Transverse colon (tissue), 4 donors: ENCODE results near the gene RIMBP2. TPM values are rescaled to one million over a fixed set of nuclear protein-coding genes. Genes with fewer than 3 reads are reported as not detected.

ENCODE experiments used
- DNase-seq: peaks from one replicate; pipeline ENCODE4 v3.0.0-alpha.2; 2019
- H3K27ac ChIP-seq, 4 donors: fragments of 200-600 bp; sonication (generic); 2 replicates each; pipeline ENCODE4 v1.5.1; 2016 to 2018; ENCODE audit warnings: inconsistent platforms in 4 of 4
- H3K27me3 ChIP-seq: fragments of 200-600 bp; sonication (generic); 2 replicates; pipeline ENCODE4 v1.5.1; 2017; ENCODE audit warnings: inconsistent platforms
- H3K36me3 ChIP-seq, 4 donors: fragments of 200-600 bp; sonication (generic); 2 replicates each; pipeline ENCODE4 v1.5.1; 2017 to 2019; ENCODE audit warnings: inconsistent platforms in 4 of 4
- H3K4me1 ChIP-seq, 4 donors: fragments of 200-600 bp; sonication (generic); 2 replicates each; pipeline ENCODE4 v1.5.1; 2017 to 2020; ENCODE audit warnings: inconsistent platforms in 4 of 4
- H3K4me3 ChIP-seq, 4 donors: fragments of 200-600 bp; sonication (generic); 1 replicate in 1 of 4; 2 replicates in 3 of 4; pipeline versions ENCODE4 v1.5.1 to v1.6.1; 2017 to 2019; ENCODE audit warnings: inconsistent platforms in 4 of 4
- H3K9me3 ChIP-seq, 2 donors: fragments of 200-600 bp; sonication (generic); 2 replicates each; pipeline ENCODE4 v1.5.1; 2017 to 2019; ENCODE audit warnings: inconsistent platforms in 2 of 2
- CTCF ChIP-seq, 5 experiments: fragments of 200-600 bp in 3 of 5; fragments of 450-650 bp in 2 of 5; sonication (generic) in 3 of 5; IDR thresholded peaks; 1 replicate in 2 of 5; 2 replicates in 3 of 5; pipeline ENCODE4 v1.5.1; 2016 to 2017; ENCODE audit warnings: antibody characterized with exemption in 5 of 5, inconsistent platforms in 3 of 5, mild to moderate bottlenecking in 2 of 5, moderate library complexity in 1 of 5
- EP300 ChIP-seq: sonication (generic); formaldehyde crosslinking; IDR thresholded peaks from one replicate; pipeline ENCODE4 v1.6.1; 2017; ENCODE audit warnings: antibody characterized with exemption, low read depth
- POLR2A ChIP-seq: fragments of 450-650 bp; IDR thresholded peaks from one replicate; pipeline ENCODE4 v1.6.1; 2016; ENCODE audit warnings: antibody characterized with exemption, mild to moderate bottlenecking, moderate library complexity
- POLR2AphosphoS5 ChIP-seq, 3 donors: sonication (generic); formaldehyde crosslinking; IDR thresholded peaks; one replicate each; pipeline ENCODE4 v1.6.1; 2016; ENCODE audit warnings: antibody characterized with exemption in 3 of 3
- WGBS, 2 donors: methylation state at CpG; one replicate each; pipeline ENCODE4 v1.1.5; 2018; ENCODE audit warnings: low coverage in 1 of 2; 5-methylcytosine and 5-hydroxymethylcytosine counted together
- in situ Hi-C, 4 donors: fragments of 200-750 bp; cut with MboI; loops; one replicate each; pipeline versions ENCODE4 v1.15.0 to v1.15.1; 2017; ENCODE audit warnings: low sequenced_read_pairs in 3 of 4, low pct_ligation_motif_present in 1 of 4, low pct_unique_long_range_greater_than_20kb in 1 of 4
- intact Hi-C: fragments of 100-400 bp; cut with DNase I; formaldehyde crosslinking; loops from one replicate; pipeline ENCODE4 v1.15.1; 2023; ENCODE audit warnings: low total_unique reads
- total RNA-seq, 4 donors: library from RNA; depleted of rRNA; stranded (reverse); fragments of >200 nt; gene quantifications; one replicate each; pipeline ENCODE4 v1.1.0, GENCODE V29; 2016

Gene RIMBP2
- total RNA-seq, 4 donors from 2014 or later, result 2.9 to 17.3 (median 4.3) TPM

- Histone ChIP-seq H3K36me3 (no peaks in the 10 kb centered on the region), H3K27me3 (no peaks in the 10 kb centered on the region), H3K4me1 (no peaks in the 10 kb centered on the region), H3K9me3 (no peaks in the 10 kb centered on the region), H3K4me3 (no peak overlapping the region), H3K27ac (no peak overlapping the region)
- intact Hi-C loops, result no loop called here
- DNase-seq, result no peak
- in situ Hi-C loops, result no loop called here
- TF ChIP-seq CTCF (IDR thresholded peaks at IDR 0.05) (no peak), POLR2A (no peak), POLR2AphosphoS5 (IDR thresholded peaks at IDR 0.05) (no peak), EP300 (no peak)
Observed at GRCh38 chr12:130530429-130530828, 185.7 kb downstream of the RIMBP2 start.

- WGBS, 2 donors, result 60 to 78% methylated on average over 1 to 4 of the region's 4 CpGs
- Histone ChIP-seq H3K27me3 (no peaks in the 10 kb centered on the region), H3K9me3 (no peaks in the 10 kb centered on the region), H3K4me3 (no peak overlapping the region), H3K36me3 (no peaks in the 10 kb centered on the region), H3K4me1 (no peaks in the 10 kb centered on the region), H3K27ac (no peak overlapping the region)
- in situ Hi-C loops (no loop called here), intact Hi-C loops (no loop called here)
- DNase-seq, result no peak
- no peak for TF ChIP-seq CTCF (IDR thresholded peaks at IDR 0.05)
- no peak for TF ChIP-seq POLR2AphosphoS5 (IDR thresholded peaks at IDR 0.05)
- TF ChIP-seq EP300, result no peak
- TF ChIP-seq POLR2A, result no peak
Observed at GRCh38 chr12:130529781-130530180, 186.3 kb downstream of the RIMBP2 start.

GRCh38 chr12:130527239-130527638, 188.9 kb downstream of the RIMBP2 start:
- Histone ChIP-seq H3K36me3 (no peaks in the 10 kb centered on the region), H3K27ac (no peak overlapping the region), H3K9me3 (no peaks in the 10 kb centered on the region), H3K4me3 (no peak overlapping the region), H3K27me3 (no peaks in the 10 kb centered on the region), H3K4me1 (no peaks in the 10 kb centered on the region)
- intact Hi-C loops (no loop called here), in situ Hi-C loops (no loop called here)
- DNase-seq, result no peak
- WGBS, 2 donors, result 25 to 36% methylated on average over 2 of the region's 2 CpGs
- TF ChIP-seq EP300 (no peak), POLR2AphosphoS5 (IDR thresholded peaks at IDR 0.05) (no peak), CTCF (IDR thresholded peaks at IDR 0.05) (no peak), POLR2A (no peak)

- WGBS, 2 donors, result 8 to 11% methylated on average over 6 of the region's 6 CpGs
- in situ Hi-C loops (no loop called here), intact Hi-C loops (no loop called here)
- H3K4me3 ChIP-seq, result no peak overlapping the region
- H3K27ac ChIP-seq, result no peak overlapping the region
- peak; percentile 17 for DNase-seq
- no peaks in the 10 kb centered on the region for H3K36me3 ChIP-seq
- H3K4me1 ChIP-seq, result no peaks in the 10 kb centered on the region
- H3K27me3 ChIP-seq, result no peaks in the 10 kb centered on the region
- no peaks in the 10 kb centered on the region for H3K9me3 ChIP-seq
- TF ChIP-seq EP300, result no peak
- TF ChIP-seq CTCF (IDR thresholded peaks at IDR 0.05), result no peak
- TF ChIP-seq POLR2A, result no peak
- TF ChIP-seq POLR2AphosphoS5 (IDR thresholded peaks at IDR 0.05), result no peak
Observed at GRCh38 chr12:130526813-130527212, 189.3 kb downstream of the RIMBP2 start.
